Mesothelial cell of epicardium (in vitro differentiated cells): ENCODE data around the gene PPEF2. TPM values are rescaled to one million over a fixed set of nuclear protein-coding genes. Genes with fewer than 3 reads are reported as not detected.

Source experiments
- DNase-seq, 2 experiments: peaks; one replicate each; pipeline ENCODE4 v3.0.0; 2021; ENCODE audit warnings: low spot score in 2 of 2; ENCODE audit not compliant: unreplicated experiment in 2 of 2
- H3K27ac Mint-ChIP-seq: 2 replicates; pipeline ENCODE4 v1.8.0; 2021; ENCODE audit warnings: mixed read lengths
- H3K27me3 Mint-ChIP-seq: 2 replicates; pipeline ENCODE4 v1.8.0; 2021; ENCODE audit warnings: low read depth, mixed read lengths
- H3K36me3 Mint-ChIP-seq: 2 replicates; pipeline ENCODE4 v1.8.0; 2021; ENCODE audit warnings: mixed read lengths
- H3K4me1 Mint-ChIP-seq: 2 replicates; pipeline ENCODE4 v1.8.0; 2021; ENCODE audit warnings: mixed read lengths
- H3K4me3 Mint-ChIP-seq: 2 replicates; pipeline ENCODE4 v1.8.0; 2021; ENCODE audit warnings: mild to moderate bottlenecking, moderate library complexity, mixed read lengths
- H3K9me3 Mint-ChIP-seq: 2 replicates; pipeline ENCODE4 v1.8.0; 2021; ENCODE audit warnings: mixed read lengths
- CTCF ChIP-seq: fragments of 200-600 bp; sonication (generic); IDR thresholded peaks from one replicate; pipeline ENCODE4 v1.5.0; 2021; ENCODE audit warnings: antibody characterized with exemption; ENCODE audit not compliant: unreplicated experiment
- total RNA-seq: library from RNA; stranded (reverse); gene quantifications from 3 replicates; pipeline ENCODE4 v1.2.1, GENCODE V29; 2021

PPEF2 gene
- total RNA-seq, 1 donor from 2014 or later = not detected

GRCh38 chr4:75820197-75820596, 82.1 kb downstream of the PPEF2 start:
- peaks cover 2% of the 10 kb centered on the region for H3K9me3 Mint-ChIP-seq
- peaks cover 10% of the 10 kb centered on the region for H3K36me3 Mint-ChIP-seq
- TF ChIP-seq CTCF = no peak
- H3K27me3 Mint-ChIP-seq = no peaks in the 10 kb centered on the region
- DNase-seq = no peak
- no peaks in the 10 kb centered on the region for H3K4me1 Mint-ChIP-seq
- no peak overlapping the region for H3K27ac Mint-ChIP-seq
- H3K4me3 Mint-ChIP-seq = no peak overlapping the region

- Mint-ChIP-seq H3K27ac (no peak overlapping the region), H3K4me3 (no peak overlapping the region)
Observed at GRCh38 chr4:75819121-75819520, 83.1 kb downstream of the PPEF2 start.

GRCh38 chr4:75817901-75818300, 84.4 kb downstream of the PPEF2 start:
- no peak overlapping the region for H3K4me3 Mint-ChIP-seq
- H3K9me3 Mint-ChIP-seq = peaks cover 3% of the 10 kb centered on the region
- no peak for TF ChIP-seq CTCF
- no peaks in the 10 kb centered on the region for H3K27me3 Mint-ChIP-seq
- DNase-seq = no peak
- no peak overlapping the region for H3K27ac Mint-ChIP-seq
- peaks cover 25% of the 10 kb centered on the region for H3K36me3 Mint-ChIP-seq
- no peaks in the 10 kb centered on the region for H3K4me1 Mint-ChIP-seq

More at GRCh38 chr4:75819121-75819520, 83.1 kb downstream of the PPEF2 start:
- peaks cover 20% of the 10 kb centered on the region for H3K36me3 Mint-ChIP-seq
- TF ChIP-seq CTCF = no peak
- DNase-seq = no peak
- H3K9me3 Mint-ChIP-seq = peaks cover 3% of the 10 kb centered on the region
- no peaks in the 10 kb centered on the region for H3K4me1 Mint-ChIP-seq
- no peaks in the 10 kb centered on the region for H3K27me3 Mint-ChIP-seq

Other genes with a start within 250 kb of the PPEF2 start
- 169 to 178 TPM (median 175 TPM) in 3 replicates for gene G3BP2, start 229.0 kb downstream of the PPEF2 start, total RNA-seq
- gene USO1, start 177.9 kb downstream of the PPEF2 start, total RNA-seq = 52.8 to 53.3 TPM (median 53.1 TPM) in 3 replicates
- 3.0 to 6.0 TPM (median 4.1 TPM) in 3 replicates for gene NAAA, start 38.6 kb upstream of the PPEF2 start, total RNA-seq
- gene SDAD1, start 88.5 kb upstream of the PPEF2 start, total RNA-seq = 39.3 to 42.8 TPM (median 41.1 TPM) in 3 replicates
- gene CXCL9, start 105.1 kb upstream of the PPEF2 start, total RNA-seq = not detected in 3 replicates
- gene CXCL10, start 121.0 kb upstream of the PPEF2 start, total RNA-seq = 0.32 to 0.44 TPM in 2 of 3 replicates, not detected in the other
- not detected in 3 replicates for gene CXCL11, start 133.6 kb upstream of the PPEF2 start, total RNA-seq
- 0.33 to 0.45 TPM in 2 of 3 replicates, not detected in the other for gene ART3, start 172.3 kb upstream of the PPEF2 start, total RNA-seq
- 62.0 to 64.5 TPM (median 64.5 TPM) in 3 replicates for gene NUP54, start 245.9 kb upstream of the PPEF2 start, total RNA-seq